Colonic mucosa (tissue), 4 donors: ENCODE results near the gene C1QTNF5. TPM values are rescaled to one million over a fixed set of nuclear protein-coding genes. Genes with fewer than 3 reads are reported as not detected.

Experiments
- DNase-seq: peaks from one replicate; pipeline ENCODE4 v3.0.0-alpha.2; 2020
- H3K27ac ChIP-seq: fragments of 200-600 bp; one replicate; pipeline ENCODE4 v1.8.0; 2021
- H3K27me3 ChIP-seq: fragments of 200-600 bp; one replicate; pipeline ENCODE4 v1.8.0; 2021
- H3K36me3 ChIP-seq: fragments of 200-600 bp; one replicate; pipeline ENCODE4 v1.8.0; 2021
- H3K4me1 ChIP-seq: fragments of 200-600 bp; one replicate; pipeline ENCODE4 v1.8.0; 2021; ENCODE audit warnings: mild to moderate bottlenecking
- H3K4me3 ChIP-seq: fragments of 200-600 bp; one replicate; pipeline ENCODE4 v1.8.0; 2021
- H3K9ac ChIP-seq, 2 donors: one replicate each; pipeline ENCODE4 v1.7.0; 2013; ENCODE audit warnings: control low read depth in 2 of 2, low read depth in 2 of 2, low read length in 2 of 2
- H3K9me3 ChIP-seq: fragments of 200-600 bp; one replicate; pipeline ENCODE4 v1.8.0; 2021
- intact Hi-C: fragments of 100-400 bp; cut with DNase I; formaldehyde crosslinking; loops from one replicate; pipeline ENCODE4 v1.14.1; 2022
- total RNA-seq, 2 donors: library from RNA; stranded (reverse); fragmentation: NEBNext Ultra II Directional in 1 of 2; extraction: Animal tissue kit (Norgen Biotek cat#: 25700) in 1 of 2; gene quantifications; one replicate each; pipeline ENCODE4 v1.2.1, GENCODE V29; 2021
- TF ChIP-seq, protein P1 (sequence below): fragments of 200-600 bp; IDR thresholded peaks from one replicate; pipeline ENCODE4 v1.8.0; 2022; ENCODE audit warnings: antibody characterized with exemption, mild to moderate bottlenecking
- donor health status: healthy.
- donor health status: DM: no; HTN: no; CAD: no.
- donor health status: DM: no; HTN: no; CAD: no.

Gene C1QTNF5
- total RNA-seq, 2 donors from 2014 or later = 5.3 to 8.7 TPM

DNA sequence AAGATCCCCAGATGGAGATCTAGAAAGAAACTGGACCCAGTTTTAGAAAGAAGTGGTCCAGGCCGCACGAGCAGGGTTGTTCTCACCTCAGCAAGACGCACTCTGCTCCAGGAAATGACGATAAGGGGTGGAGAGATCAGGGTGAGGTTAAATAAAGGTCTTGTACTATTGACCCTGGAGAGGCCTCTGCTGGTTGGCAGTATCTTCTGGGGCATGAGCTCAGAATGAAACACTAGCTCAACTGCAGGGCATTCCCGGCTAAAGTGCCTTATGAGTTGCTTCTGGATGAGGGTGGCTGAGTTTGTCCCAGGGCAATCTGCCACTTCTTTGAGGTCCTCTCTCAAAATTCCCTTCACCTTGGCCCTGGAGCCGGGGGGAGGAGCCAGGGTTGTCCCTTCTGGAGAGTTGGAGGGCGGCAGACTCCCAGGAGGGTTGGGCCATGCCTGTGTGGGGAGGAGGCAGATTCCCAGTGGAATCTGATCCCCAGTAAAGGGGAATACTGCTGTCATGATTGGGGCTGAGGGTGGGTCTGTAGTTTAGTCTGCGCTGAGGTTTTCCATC lies 29.9 kb upstream of the C1QTNF5 start:
- DNase-seq = peak; percentile 66
- peaks cover 25% of the 10 kb centered on the region for H3K4me1 ChIP-seq
- no peaks in the 10 kb centered on the region for H3K27me3 ChIP-seq
- no peaks in the 10 kb centered on the region for H3K36me3 ChIP-seq
- intact Hi-C loops = no loop called here
- TF ChIP-seq, protein P1, sequence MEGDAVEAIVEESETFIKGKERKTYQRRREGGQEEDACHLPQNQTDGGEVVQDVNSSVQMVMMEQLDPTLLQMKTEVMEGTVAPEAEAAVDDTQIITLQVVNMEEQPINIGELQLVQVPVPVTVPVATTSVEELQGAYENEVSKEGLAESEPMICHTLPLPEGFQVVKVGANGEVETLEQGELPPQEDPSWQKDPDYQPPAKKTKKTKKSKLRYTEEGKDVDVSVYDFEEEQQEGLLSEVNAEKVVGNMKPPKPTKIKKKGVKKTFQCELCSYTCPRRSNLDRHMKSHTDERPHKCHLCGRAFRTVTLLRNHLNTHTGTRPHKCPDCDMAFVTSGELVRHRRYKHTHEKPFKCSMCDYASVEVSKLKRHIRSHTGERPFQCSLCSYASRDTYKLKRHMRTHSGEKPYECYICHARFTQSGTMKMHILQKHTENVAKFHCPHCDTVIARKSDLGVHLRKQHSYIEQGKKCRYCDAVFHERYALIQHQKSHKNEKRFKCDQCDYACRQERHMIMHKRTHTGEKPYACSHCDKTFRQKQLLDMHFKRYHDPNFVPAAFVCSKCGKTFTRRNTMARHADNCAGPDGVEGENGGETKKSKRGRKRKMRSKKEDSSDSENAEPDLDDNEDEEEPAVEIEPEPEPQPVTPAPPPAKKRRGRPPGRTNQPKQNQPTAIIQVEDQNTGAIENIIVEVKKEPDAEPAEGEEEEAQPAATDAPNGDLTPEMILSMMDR = no peak
- H3K4me3 ChIP-seq = no peak overlapping the region
- peak overlapping the region in 1 of 2 donors; percentile 68 for H3K9ac ChIP-seq
- peak overlapping the region; percentile 70 for H3K27ac ChIP-seq
- no peaks in the 10 kb centered on the region for H3K9me3 ChIP-seq

DNA sequence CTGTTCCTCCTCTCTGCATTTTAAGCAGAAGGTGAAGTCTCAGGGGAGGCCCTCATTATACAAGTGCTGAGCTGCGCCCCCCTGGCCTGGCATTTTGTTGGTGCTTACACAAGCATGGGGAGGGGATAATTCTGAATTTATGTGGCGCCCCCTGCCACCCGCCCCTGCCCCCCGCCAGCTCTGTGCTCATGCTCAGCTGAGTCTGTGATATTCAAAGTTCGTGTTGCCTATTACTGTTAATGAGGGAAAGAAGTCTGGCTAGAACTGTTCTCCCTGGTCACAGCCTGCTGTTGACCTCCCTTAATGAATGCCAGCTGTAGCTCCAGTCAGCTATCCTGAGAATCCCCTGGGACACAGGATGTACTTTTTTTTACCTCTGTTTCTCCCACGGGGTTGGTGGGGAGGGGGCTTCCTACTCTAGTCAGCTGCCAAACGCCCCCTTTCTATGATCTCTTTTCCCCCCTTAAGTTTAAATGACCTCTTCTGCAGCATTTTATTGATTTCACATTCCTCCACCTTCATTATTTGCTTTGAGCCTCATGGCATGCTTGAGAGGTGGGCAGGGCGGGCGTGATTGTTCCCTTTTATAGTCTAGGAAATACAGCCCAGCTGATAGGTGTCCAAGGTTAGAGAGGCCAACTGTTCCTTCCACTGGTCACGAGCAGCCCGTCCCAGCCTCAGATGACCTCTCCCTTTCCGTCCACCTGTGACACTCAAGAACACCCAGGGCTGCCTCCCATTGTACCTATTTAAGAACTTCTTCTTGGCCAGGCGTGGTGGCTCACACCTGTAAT lies 28.6 kb upstream of the C1QTNF5 start:
- no peak overlapping the region for H3K4me3 ChIP-seq
- peak; percentile 63 for DNase-seq
- H3K9me3 ChIP-seq = no peaks in the 10 kb centered on the region
- H3K27me3 ChIP-seq = no peaks in the 10 kb centered on the region
- TF ChIP-seq, protein P1 = no peak
- intact Hi-C loops = no loop called here
- no peaks in the 10 kb centered on the region for H3K36me3 ChIP-seq
- H3K4me1 ChIP-seq = peaks cover 29% of the 10 kb centered on the region
- peak overlapping the region in 1 of 2 donors; percentile 73 for H3K9ac ChIP-seq
- peak overlapping the region; percentile 70 for H3K27ac ChIP-seq

DNA sequence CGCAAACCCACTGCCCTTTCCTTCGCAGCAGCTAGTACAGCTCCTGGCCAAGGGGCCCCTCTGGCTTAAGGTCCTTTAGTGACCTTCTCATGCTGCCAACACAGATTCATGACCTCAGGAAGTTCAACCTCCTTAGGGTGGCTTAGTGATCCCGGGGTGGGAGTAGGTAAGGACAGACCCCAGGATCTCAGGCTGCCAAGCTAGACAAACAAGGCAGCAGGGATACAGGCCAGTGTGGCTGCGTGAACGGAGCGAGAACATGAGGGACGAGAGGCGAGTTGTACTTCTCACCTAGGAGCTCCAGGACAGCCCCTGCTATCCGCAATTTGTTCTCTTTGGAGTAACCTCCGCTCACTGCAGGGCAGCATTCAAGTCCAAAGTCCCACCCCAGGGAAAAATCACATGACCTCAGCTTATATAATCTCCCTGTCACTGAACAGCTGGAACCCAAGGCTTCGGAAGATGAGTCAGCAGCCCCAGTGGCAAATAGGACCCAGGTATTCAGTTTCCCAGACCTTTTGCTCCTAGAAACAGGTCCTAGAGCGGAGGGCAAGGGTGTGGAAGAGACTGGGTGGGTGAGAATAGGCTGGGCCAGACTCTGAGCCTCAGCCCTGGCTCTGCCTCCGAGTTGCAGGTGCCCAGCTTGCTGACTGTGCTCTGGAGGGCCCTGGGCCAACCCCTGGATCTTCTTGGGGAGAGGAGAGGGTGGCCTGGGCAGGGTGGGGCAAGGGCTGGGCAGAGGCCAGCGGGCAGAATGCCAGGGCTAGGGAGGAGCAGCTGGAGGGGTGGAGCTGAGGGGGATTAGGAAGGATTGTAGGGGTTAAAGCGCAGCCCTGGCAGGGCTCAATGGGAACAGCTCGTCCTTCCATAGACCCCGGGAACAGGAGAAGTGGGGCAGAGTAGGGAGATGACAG lies 27.7 kb upstream of the C1QTNF5 start:
- intact Hi-C loops = no loop called here
- Histone ChIP-seq H3K27ac (peak overlapping the region; percentile 70), H3K9me3 (no peaks in the 10 kb centered on the region), H3K9ac (peak overlapping the region; percentile 48 to 73), H3K4me1 (peaks cover 29% of the 10 kb centered on the region), H3K4me3 (no peak overlapping the region), H3K36me3 (no peaks in the 10 kb centered on the region), H3K27me3 (no peaks in the 10 kb centered on the region)
- TF ChIP-seq, protein P1 = no peak
- DNase-seq = peak; percentile 89

DNA sequence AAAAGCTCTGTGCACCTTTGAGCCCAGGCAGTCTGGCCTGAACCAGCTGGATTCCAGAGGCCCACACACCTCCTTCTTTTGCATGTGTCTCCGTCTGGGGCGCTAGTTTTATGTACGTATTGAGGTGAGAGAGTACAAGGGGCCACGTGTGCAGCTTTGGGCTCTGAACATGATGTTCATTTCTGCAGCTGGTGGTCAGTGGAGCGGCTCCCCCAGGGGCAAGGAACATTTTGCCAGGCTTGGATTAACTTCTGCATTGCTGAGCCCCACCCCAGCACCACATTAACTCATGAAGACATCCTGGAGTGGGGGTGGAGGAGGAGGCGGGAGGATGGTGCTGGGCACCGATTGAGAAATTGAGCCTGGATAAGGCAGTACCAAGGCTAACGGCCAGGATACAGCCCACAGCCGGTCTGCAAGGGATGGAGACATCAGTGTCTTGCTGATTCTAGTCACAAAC lies 27.0 kb upstream of the C1QTNF5 start:
- intact Hi-C loops = no loop called here
- Histone ChIP-seq H3K27ac (peak overlapping the region; percentile 70), H3K4me3 (no peak overlapping the region)

More for the DNA sequence above, 27.0 kb upstream of the C1QTNF5 start:
- Histone ChIP-seq H3K36me3 (no peaks in the 10 kb centered on the region), H3K9me3 (no peaks in the 10 kb centered on the region), H3K9ac (peak overlapping the region; percentile 48 to 73), H3K27me3 (no peaks in the 10 kb centered on the region), H3K4me1 (peaks cover 29% of the 10 kb centered on the region)
- DNase-seq = peak; percentile 49
- TF ChIP-seq, protein P1 = no peak
